ENCODE data around the gene THRB. TPM values are rescaled to one million over a fixed set of nuclear protein-coding genes. Genes with fewer than 3 reads are reported as not detected.

Gene THRB
- polyA plus RNA-seq, 1 of the 3 experiments (the other 2 are of a cell fraction): 0.02 TPM

- no peak overlapping the region for H3K4me2 ChIP-seq
These were observed 334.1 kb downstream of the THRB start for GRCh38 chr3:24160424-24161095.

More at GRCh38 chr3:24160424-24161095, 334.1 kb downstream of the THRB start:
- POLR2A ChIA-PET: no interaction called here
- no peak for DNase-seq
- Histone ChIP-seq H3K36me3 (replicated peaks in 1 of 2; ENCODE audit: control insufficient read depth in 1 of 2, insufficient read depth in 2 of 2, low read length in 1 of 2) (no peaks in the 10 kb centered on the region), H3K4me1 (ENCODE audit: control insufficient read depth in 1 of 2, insufficient read depth in 2 of 2, low read depth in 1 of 2, low read length in 1 of 2) (peaks cover 0 to 5% of the 10 kb centered on the region in 2 experiments; a peak in 1 of 4 replicates), H3K9me2 (no peaks in the 10 kb centered on the region; the same call in 1 of the 2 replicates), H3K9me3 (no peaks in the 10 kb centered on the region), H2AFZ (ENCODE audit: low read depth) (no peak overlapping the region), H3K79me2 (ENCODE audit: insufficient read depth) (no peaks in the 10 kb centered on the region), H3K4me3 (ENCODE audit: low read depth in 2 of 2, low read length in 1 of 2) (no peak overlapping the region), H3K27me3 (ENCODE audit: insufficient read depth) (no peaks in the 10 kb centered on the region), H4K20me1 (ENCODE audit: insufficient read depth) (no peaks in the 10 kb centered on the region), H3K9ac (no peak overlapping the region), H3K27ac (ENCODE audit: low read depth in 2 of 2, low read length in 1 of 2) (no peak overlapping the region), H3F3A (replicated peaks; ENCODE audit: insufficient read depth) (peaks cover 16% of the 10 kb centered on the region)
- CTCF ChIA-PET: no interaction called here
- 91% methylated on average over 12 of the region's 12 CpGs for WGBS (ENCODE audit: low lambda C conversion rate)
- TF ChIP-seq REST (IDR thresholded peaks at IDR 0.05; ENCODE audit: low read depth, low read length) (peak; percentile 98), CTCF (IDR thresholded peaks at IDR 0.05) (no peak)
